Liver (tissue), 9 donors: ENCODE results near the gene KSR2. TPM values are rescaled to one million over a fixed set of nuclear protein-coding genes. Genes with fewer than 3 reads are reported as not detected.

Experiments
- DNase-seq: peaks from one replicate; pipeline ENCODE4 v3.0.0-alpha.2; 2017; ENCODE audit warnings: low spot score
- H3K27ac ChIP-seq, 2 donors: one replicate each; pipeline ENCODE4 v1.7.0; 2013; ENCODE audit warnings: inconsistent platforms in 2 of 2, low read length in 2 of 2, control low read depth in 1 of 2, low read depth in 1 of 2, mild to moderate bottlenecking in 1 of 2
- H3K27me3 ChIP-seq, 4 donors: one replicate each; pipeline versions ENCODE4 v1.6.1 to v1.7.0; 2013; ENCODE audit warnings: low read length in 3 of 4, inconsistent platforms in 1 of 4, mild to moderate bottlenecking in 1 of 4, moderate library complexity in 1 of 4; ENCODE audit not compliant: control insufficient read depth in 4 of 4, insufficient read depth in 4 of 4
- H3K36me3 ChIP-seq, 4 donors: one replicate each; pipeline versions ENCODE4 v1.6.1 to v1.7.0; 2013; ENCODE audit warnings: low read length in 3 of 4, mild to moderate bottlenecking in 3 of 4, low read depth in 1 of 4, moderate library complexity in 1 of 4; ENCODE audit not compliant: control insufficient read depth in 4 of 4, insufficient read depth in 3 of 4
- H3K4me1 ChIP-seq, 4 donors: one replicate each; pipeline versions ENCODE4 v1.6.1 to v1.7.0; 2013; ENCODE audit warnings: low read length in 3 of 4, mild to moderate bottlenecking in 3 of 4, moderate library complexity in 1 of 4; ENCODE audit not compliant: control insufficient read depth in 4 of 4, insufficient read depth in 4 of 4
- H3K4me3 ChIP-seq, 3 donors: one replicate each; pipeline versions ENCODE4 v1.6.1 to v1.7.0; 2013; ENCODE audit warnings: low read length in 3 of 3, control low read depth in 1 of 3, low read depth in 1 of 3, mild to moderate bottlenecking in 1 of 3
- H3K9ac ChIP-seq, 2 donors: one replicate each; pipeline ENCODE4 v1.7.0; 2013; ENCODE audit warnings: low read length in 2 of 2, mild to moderate bottlenecking in 2 of 2, moderate library complexity in 2 of 2, control low read depth in 1 of 2, low read depth in 1 of 2
- H3K9me3 ChIP-seq, 4 donors: one replicate each; pipeline versions ENCODE4 v1.6.1 to v1.7.0; 2013; ENCODE audit warnings: low read length in 3 of 4; ENCODE audit not compliant: control insufficient read depth in 4 of 4
- ATF3 ChIP-seq: IDR thresholded peaks from 2 replicates; pipeline ENCODE4 v1.6.1; 2016; ENCODE audit warnings: antibody characterized with exemption
- CTCF ChIP-seq: fragments of 150-350 bp; IDR thresholded peaks from 2 replicates; pipeline ENCODE4 v1.5.1; 2017; ENCODE audit warnings: improper control_type of control experiment, low read depth, low read length; ENCODE audit not compliant: missing input control
- EGR1 ChIP-seq, 2 donors: IDR thresholded peaks; 2 replicates each; pipeline ENCODE4 v1.6.1; 2016 to 2018; ENCODE audit warnings: antibody characterized with exemption in 2 of 2, low read depth in 2 of 2
- FOXA1 ChIP-seq: IDR thresholded peaks from 2 replicates; pipeline ENCODE4 v1.6.1; 2016; ENCODE audit warnings: antibody characterized with exemption
- FOXA2 ChIP-seq: IDR thresholded peaks from 2 replicates; pipeline ENCODE4 v1.6.1; 2016; ENCODE audit warnings: antibody characterized with exemption
- GABPA ChIP-seq, 2 donors: IDR thresholded peaks in 1 of 2; conservative IDR thresholded peaks in 1 of 2; 2 replicates each; pipeline ENCODE4 v1.6.1; 2016; ENCODE audit warnings: antibody characterized with exemption in 2 of 2, mild to moderate bottlenecking in 1 of 2, moderate library complexity in 1 of 2
- HNF4A ChIP-seq, 2 donors: conservative IDR thresholded peaks; 2 replicates each; pipeline ENCODE4 v1.6.1; 2016; ENCODE audit warnings: antibody characterized with exemption in 2 of 2, mild to moderate bottlenecking in 2 of 2
- HNF4G ChIP-seq: IDR thresholded peaks from 2 replicates; pipeline ENCODE4 v1.6.1; 2016; ENCODE audit warnings: antibody characterized with exemption
- JUND ChIP-seq, 2 donors: IDR thresholded peaks; 2 replicates each; pipeline ENCODE4 v1.6.1; 2016; ENCODE audit warnings: antibody characterized with exemption in 2 of 2
- MAX ChIP-seq: IDR thresholded peaks from 2 replicates; pipeline ENCODE4 v1.6.1; 2016; ENCODE audit warnings: antibody characterized with exemption
- NR2F2 ChIP-seq: IDR thresholded peaks from 2 replicates; pipeline ENCODE4 v1.6.1; 2016; ENCODE audit warnings: antibody characterized with exemption
- RAD21 ChIP-seq, 2 donors: IDR thresholded peaks; 2 replicates each; pipeline ENCODE4 v1.6.1; 2016; ENCODE audit warnings: antibody characterized with exemption in 2 of 2, mild to moderate bottlenecking in 2 of 2
- REST ChIP-seq: IDR thresholded peaks from 2 replicates; pipeline ENCODE4 v1.6.1; 2016; ENCODE audit warnings: antibody characterized with exemption, mild to moderate bottlenecking
- RXRA ChIP-seq, 2 donors: IDR thresholded peaks; 2 replicates each; pipeline ENCODE4 v1.6.1; 2017 to 2018; ENCODE audit warnings: antibody characterized with exemption in 2 of 2, mild to moderate bottlenecking in 1 of 2
- SP1 ChIP-seq: IDR thresholded peaks from 2 replicates; pipeline ENCODE4 v1.6.1; 2018; ENCODE audit warnings: antibody characterized with exemption, mild to moderate bottlenecking
- TAF1 ChIP-seq: conservative IDR thresholded peaks from 2 replicates; pipeline ENCODE4 v1.6.1; 2016; ENCODE audit warnings: antibody characterized with exemption, mild to moderate bottlenecking
- YY1 ChIP-seq: IDR thresholded peaks from 2 replicates; pipeline ENCODE4 v1.6.1; 2016; ENCODE audit warnings: antibody characterized with exemption, mild to moderate bottlenecking
- WGBS: extraction: QIAGEN DNeasy Blood & Tissue Kit; methylation state at CpG from one replicate; pipeline ENCODE4 v1.1.7; 2013; 5-methylcytosine and 5-hydroxymethylcytosine counted together
- polyA plus RNA-seq, 2 donors: library from polyadenylated mRNA; stranded (reverse) in 1 of 2; unstranded in 1 of 2; fragments of 200-250 nt in 1 of 2; fragments of >200 nt in 1 of 2; fragmentation: Nextera tagmentation in 1 of 2; extraction: Ambion mirVana in 1 of 2; gene quantifications; one replicate each; pipeline versions ENCODE4 v1.2.1 to v1.2.3, GENCODE V29; 2013 to 2015
- total RNA-seq, 2 donors: library from RNA; depleted of rRNA; stranded (reverse); fragments of >200 nt; gene quantifications; one replicate each; pipeline ENCODE4 v1.2.3, GENCODE V29; 2014
- donor health status: healthy.
- donor health status: healthy.
- donor health status: healthy.
- donor health status: healthy.
- donor health status: healthy.

The KSR2 gene
- total and polyA plus RNA-seq, 4 donors: under 0.01 to 0.02 (median under 0.01) TPM; not detected in 1

GRCh38 chr12:117718559-117718958 lies 250.2 kb downstream of the KSR2 start:
- H3K9me3 ChIP-seq: no peaks in the 10 kb centered on the region
- peaks cover 0 to 3% (median under 1%) of the 10 kb centered on the region in 4 donors for H3K27me3 ChIP-seq
- 66% methylated on average over 4 of the region's 4 CpGs for WGBS
- H3K4me3 ChIP-seq: no peak overlapping the region
- TF ChIP-seq RAD21 (IDR thresholded peaks at IDR 0.05) (no peak), FOXA1 (no peak), CTCF (no peak), REST (no peak), GABPA (IDR thresholded peaks at IDR 0.05 in 1 of 2, conservative IDR thresholded peaks at IDR 0.05 in 1 of 2) (no peak), NR2F2 (no peak), RXRA (IDR thresholded peaks at IDR 0.05) (no peak), ATF3 (no peak), SP1 (no peak), FOXA2 (no peak), MAX (no peak), HNF4G (no peak), YY1 (no peak), TAF1 (no peak), HNF4A (conservative IDR thresholded peaks at IDR 0.05) (no peak), JUND (IDR thresholded peaks at IDR 0.05) (no peak)
- no peak overlapping the region for H3K9ac ChIP-seq
- H3K36me3 ChIP-seq: no peaks in the 10 kb centered on the region
- no peaks in the 10 kb centered on the region for H3K4me1 ChIP-seq
- H3K27ac ChIP-seq: no peak overlapping the region
- no peak for DNase-seq

- DNase-seq: no peak
- no peaks in the 10 kb centered on the region for H3K4me1 ChIP-seq
- no peak overlapping the region for H3K27ac ChIP-seq
- 84% methylated on average over 1 of the region's 1 CpG for WGBS
- TF ChIP-seq EGR1 (IDR thresholded peaks at IDR 0.05; ENCODE audit: low read depth in 2 of 2): no peak
- TF ChIP-seq ATF3: no peak
- H3K9me3 ChIP-seq: no peaks in the 10 kb centered on the region
- no peak overlapping the region for H3K9ac ChIP-seq
- no peak overlapping the region for H3K4me3 ChIP-seq
- peaks cover 0 to 3% (median under 1%) of the 10 kb centered on the region in 4 donors for H3K27me3 ChIP-seq
- H3K36me3 ChIP-seq: no peaks in the 10 kb centered on the region
Observed at GRCh38 chr12:117718141-117718540, 250.6 kb downstream of the KSR2 start.
